ENCODE data around the gene NMT1.

NMT1 gene

GRCh38 chr17:45036691-45037090 lies 24.4 kb upstream of the NMT1 start:
- H3K4me2 ChIP-seq (ENCODE audit: low read depth, low read length): no peak overlapping the region
- H4K20me1 ChIP-seq (ENCODE audit: insufficient read depth, low read length): no peaks in the 10 kb centered on the region
- H3K9ac ChIP-seq (ENCODE audit: low read length): no peak overlapping the region
- no peaks in the 10 kb centered on the region for H3K4me1 ChIP-seq (ENCODE audit: low read length)
- no peaks in the 10 kb centered on the region for H3K79me2 ChIP-seq (ENCODE audit: low read length)
- no peaks in the 10 kb centered on the region for H3K9me2 ChIP-seq (replicated peaks; ENCODE audit: insufficient read depth, low read length)
- no peak for DNase-seq
- no peaks in the 10 kb centered on the region for H3K9me3 ChIP-seq (replicated peaks; ENCODE audit: insufficient read depth, low read length)
- H3K27ac ChIP-seq (ENCODE audit: low read length): no peak overlapping the region
- H2AFZ ChIP-seq (ENCODE audit: low read length): no peak overlapping the region
- no peaks in the 10 kb centered on the region for H3K36me3 ChIP-seq (replicated peaks; ENCODE audit: insufficient read depth, low read length)
- H3K27me3 ChIP-seq (replicated peaks; ENCODE audit: insufficient read depth, low read length): no peaks in the 10 kb centered on the region
- no peak overlapping the region for H3K4me3 ChIP-seq (ENCODE audit: low read length)
- TF ChIP-seq EZH2phosphoT487 (IDR thresholded peaks at IDR 0.05; ENCODE audit: low read length): no peak
- no peak for TF ChIP-seq EZH2 (optimal IDR thresholded peaks at IDR 0.05; ENCODE audit: low read depth, low read length)
- no peak for TF ChIP-seq CTCF (IDR thresholded peaks at IDR 0.05; ENCODE audit: low read length)
- H3F3A ChIP-seq (ENCODE audit: insufficient read depth, low read length): no peaks in the 10 kb centered on the region

- TF ChIP-seq CTCF (IDR thresholded peaks at IDR 0.05; ENCODE audit: low read length) (no peak), EZH2phosphoT487 (IDR thresholded peaks at IDR 0.05; ENCODE audit: low read length) (no peak), EZH2 (optimal IDR thresholded peaks at IDR 0.05; ENCODE audit: low read depth, low read length) (no peak)
- no peak overlapping the region for H2AFZ ChIP-seq (ENCODE audit: low read length)
- no peaks in the 10 kb centered on the region for H3K79me2 ChIP-seq (ENCODE audit: low read length)
- no peaks in the 10 kb centered on the region for H3K36me3 ChIP-seq (replicated peaks; ENCODE audit: insufficient read depth, low read length)
- no peaks in the 10 kb centered on the region for H3K27me3 ChIP-seq (replicated peaks; ENCODE audit: insufficient read depth, low read length)
- H3F3A ChIP-seq (ENCODE audit: insufficient read depth, low read length): no peaks in the 10 kb centered on the region
- H3K4me2 ChIP-seq (ENCODE audit: low read depth, low read length): no peak overlapping the region
- H3K9me3 ChIP-seq (replicated peaks; ENCODE audit: insufficient read depth, low read length): no peaks in the 10 kb centered on the region
- no peak overlapping the region for H3K4me3 ChIP-seq (ENCODE audit: low read length)
- DNase-seq: no peak
- H3K4me1 ChIP-seq (ENCODE audit: low read length): no peaks in the 10 kb centered on the region
- H3K9ac ChIP-seq (ENCODE audit: low read length): no peak overlapping the region
- H4K20me1 ChIP-seq (ENCODE audit: insufficient read depth, low read length): no peaks in the 10 kb centered on the region
- H3K27ac ChIP-seq (ENCODE audit: low read length): no peak overlapping the region
- H3K9me2 ChIP-seq (replicated peaks; ENCODE audit: insufficient read depth, low read length): no peaks in the 10 kb centered on the region
Observed at GRCh38 chr17:45038728-45039634, 22.1 kb upstream of the NMT1 start.

GRCh38 chr17:45040459-45040858 lies 20.7 kb upstream of the NMT1 start:
- H3K27me3 ChIP-seq (replicated peaks; ENCODE audit: insufficient read depth, low read length): no peaks in the 10 kb centered on the region
- H3F3A ChIP-seq (ENCODE audit: insufficient read depth, low read length): no peaks in the 10 kb centered on the region
- H3K79me2 ChIP-seq (ENCODE audit: low read length): no peaks in the 10 kb centered on the region
- H3K4me2 ChIP-seq (ENCODE audit: low read depth, low read length): no peak overlapping the region
- TF ChIP-seq EZH2phosphoT487 (IDR thresholded peaks at IDR 0.05; ENCODE audit: low read length): no peak
- TF ChIP-seq EZH2 (optimal IDR thresholded peaks at IDR 0.05; ENCODE audit: low read depth, low read length): no peak
- TF ChIP-seq CTCF (IDR thresholded peaks at IDR 0.05; ENCODE audit: low read length): no peak
- no peak overlapping the region for H3K27ac ChIP-seq (ENCODE audit: low read length)
- DNase-seq: no peak
- H3K36me3 ChIP-seq (replicated peaks; ENCODE audit: insufficient read depth, low read length): no peaks in the 10 kb centered on the region
- no peaks in the 10 kb centered on the region for H3K4me1 ChIP-seq (ENCODE audit: low read length)
- H3K4me3 ChIP-seq (ENCODE audit: low read length): no peak overlapping the region
- no peaks in the 10 kb centered on the region for H3K9me2 ChIP-seq (replicated peaks; ENCODE audit: insufficient read depth, low read length)
- H4K20me1 ChIP-seq (ENCODE audit: insufficient read depth, low read length): no peaks in the 10 kb centered on the region
- no peak overlapping the region for H2AFZ ChIP-seq (ENCODE audit: low read length)
- no peaks in the 10 kb centered on the region for H3K9me3 ChIP-seq (replicated peaks; ENCODE audit: insufficient read depth, low read length)
- no peak overlapping the region for H3K9ac ChIP-seq (ENCODE audit: low read length)

Data from MM.1S (cell line).